ENCODE data around the gene DAZAP2. TPM values are rescaled to one million over a fixed set of nuclear protein-coding genes. Genes with fewer than 3 reads are reported as not detected.
A peak's percentile ranks its signal among the peaks of the same experiment; 100 is the strongest.

The DAZAP2 gene
- total and polyA plus RNA-seq, 2 of the 4 experiments (the other 2 are of a cell fraction), result 62.2 to 202 TPM

DNA sequence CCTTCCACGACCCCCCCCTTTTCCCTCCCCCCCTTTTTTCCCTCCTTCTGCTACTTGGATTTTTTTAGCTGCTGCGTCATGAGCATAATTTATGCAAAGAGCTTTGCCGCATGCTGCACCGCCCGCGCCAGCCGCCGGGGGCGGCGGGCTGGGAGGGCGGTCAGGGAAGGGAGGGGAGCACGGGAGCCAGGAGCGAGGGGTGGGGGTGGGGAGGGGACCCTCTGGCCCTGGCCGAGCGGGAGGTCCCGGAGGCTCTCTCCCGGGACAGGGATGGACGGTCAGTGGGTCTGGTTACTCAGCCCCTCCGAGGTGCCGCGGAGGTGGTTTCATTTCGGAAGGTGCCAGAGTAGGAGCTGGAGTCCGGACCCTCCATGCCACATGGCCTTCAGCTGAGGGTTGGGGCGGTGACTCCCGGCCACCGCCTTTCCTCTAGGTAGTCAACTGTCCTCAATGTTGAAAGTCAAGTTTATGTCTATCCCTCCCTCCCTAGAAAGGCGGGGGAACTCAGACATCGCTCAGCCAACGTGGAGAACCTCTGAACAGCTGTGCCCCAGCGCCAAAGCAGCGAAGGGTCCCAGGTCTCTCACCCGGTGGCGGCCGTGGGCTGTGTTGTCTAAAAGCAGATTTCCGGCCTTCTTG is 20.5 kb upstream of the DAZAP2 start, which contains the start of gene POU6F1:
TSS of gene POU6F1 (minus strand) at position 95 of the 639 bp plus-strand sequence. CDS start 11,226 bp downstream, outside the sequence.
- Histone ChIP-seq H2AK9ac (replicated peaks; ENCODE audit: low read depth, low read length, poor library complexity) (peak within 1 kb of the TSS; percentile 93), H3K27ac (ENCODE audit: insufficient read depth, low read length) (peak within 1 kb of the TSS; percentile 83), H3K56ac (ENCODE audit: extremely low read depth, insufficient read depth, low read length) (peak within 1 kb of the TSS; percentile 57), H2AK5ac (ENCODE audit: low read depth, low read length) (peak within 1 kb of the TSS; percentile 87), H4K91ac (ENCODE audit: insufficient read depth, low read depth, low read length) (peak within 1 kb of the TSS; percentile 92), H3K4me1 (ENCODE audit: control insufficient read depth, insufficient read depth, low read length) (peaks cover 4% of the 10 kb centered on the region), H3K14ac (replicated peaks; ENCODE audit: low read depth, low read length) (peak within 1 kb of the TSS; percentile 94), H4K20me1 (ENCODE audit: insufficient read depth, low read length) (no peaks in the 10 kb centered on the region), H3K9ac (ENCODE audit: low read depth, low read length) (peak within 1 kb of the TSS; percentile 85), H3K36me3 (ENCODE audit: control insufficient read depth, insufficient read depth, low read length) (0 out of 2 replicates have a peak, but pooled peaks cover 1% of the 10 kb centered on the region), H3K9me3 (ENCODE audit: control insufficient read depth, insufficient read depth, low read length) (no peaks in the 10 kb centered on the region), H4K5ac (ENCODE audit: low read depth, low read length) (peak within 1 kb of the TSS; percentile 74), H3K23ac (ENCODE audit: low read depth, low read length) (peak within 1 kb of the TSS; percentile 96), H3K4ac (ENCODE audit: low read depth, low read length) (peak within 1 kb of the TSS; percentile 97), H3K4me3 (ENCODE audit: insufficient read depth, low read depth, low read length) (peak within 1 kb of the TSS; percentile 77), H4K8ac (ENCODE audit: low read depth in 2 of 2, low read length in 2 of 2) (peak within 1 kb of the TSS; percentile 95 to 98), H3K4me2 (ENCODE audit: low read depth, low read length) (peak within 1 kb of the TSS; percentile 98), H3K27me3 (ENCODE audit: control insufficient read depth, insufficient read depth, low read length) (no peaks in the 10 kb centered on the region), H2BK5ac (ENCODE audit: low read depth, low read length, poor library complexity, severe bottlenecking) (peak within 1 kb of the TSS; percentile 85), H2BK15ac (ENCODE audit: low read depth, low read length) (peak within 1 kb of the TSS; percentile 87; the same call in 2 of the 3 replicates), H2BK120ac (ENCODE audit: low read depth, low read length) (peak within 1 kb of the TSS; percentile 92), H3K9me1 (ENCODE audit: insufficient read depth, low read length) (peaks cover 9% of the 10 kb centered on the region), H3K18ac (ENCODE audit: low read depth, low read length) (peak within 1 kb of the TSS; percentile 90), H2BK20ac (ENCODE audit: low read depth, low read length) (peak within 1 kb of the TSS; percentile 84), H2AFZ (replicated peaks; ENCODE audit: low read length, poor library complexity) (peak within 1 kb of the TSS; percentile 98), H3K79me1 (ENCODE audit: low read depth in 1 of 2, low read length in 2 of 2) (peaks cover 14 to 27% of the 10 kb centered on the region in 2 experiments; a peak in 3 of 4 replicates)
- peak; percentile 76 for DNase-seq
- intact Hi-C loops (cut with micrococcal nuclease), result no loop called here
- CTCF ChIA-PET, result interaction anchor here (0.6 kb wide), 1 partner anchor 120 kb away, joined by 3 read pairs; no protein-coding TSS in a partner anchor
- BruUV-seq (replicated peaks), result no TSS peak
- POLR2A ChIA-PET (ENCODE audit: unreplicated experiment), result interaction anchor here (0.6 to 0.7 kb wide), 4 partner anchors 10 to 431 kb away, joined by 3 to 14 read pairs (median 4); partner anchors contain the start of gene DAZAP2
- in situ Hi-C loops (cut with MboI; ENCODE audit: low sequenced_read_pairs), result no loop called here
- dilution Hi-C loops (cut with HindIII; ENCODE audit: low sequenced_read_pairs, unreplicated experiment), result no loop called here
- ATAC-seq (ENCODE audit: low read depth), result peak; percentile 92
- 13% methylated on average over 9 of the region's 35 CpGs; no CpG with 5 or more reads in 1 of the 2 experiments for WGBS, 2 experiments (ENCODE audit: extremely low coverage in 2 of 2, insufficient read length in 1 of 2)
- TF ChIP-seq BHLHE40 (IDR thresholded peaks at IDR 0.05; ENCODE audit: low read depth, low read length) (peak; percentile 78), POLR2A (IDR thresholded peaks at IDR 0.05; ENCODE audit: low read depth, low read length) (peak; percentile 61; the same call in 1 of the 2 replicates), MAFK (IDR thresholded peaks at IDR 0.05; ENCODE audit: low read depth, low read length) (no peak), ELK1 (IDR thresholded peaks at IDR 0.05; ENCODE audit: borderline replicate concordance, low read depth, low read length) (no peak), CTCF (conservative IDR thresholded peaks at IDR 0.05; ENCODE audit: low read depth, low read length) (peak; percentile 51), USF2 (IDR thresholded peaks at IDR 0.05; ENCODE audit: low read depth, low read length) (no peak), NFE2L2 (IDR thresholded peaks at IDR 0.05; ENCODE audit: low read depth, low read length) (no peak), RFX5 (IDR thresholded peaks at IDR 0.05; ENCODE audit: low read depth, low read length) (no peak), CHD1 (IDR thresholded peaks at IDR 0.05; ENCODE audit: low read depth, low read length) (no peak), MXI1 (IDR thresholded peaks at IDR 0.05; ENCODE audit: borderline replicate concordance, low read depth, low read length) (peak; percentile 83; the same call in 1 of the 2 replicates), SMC3 (IDR thresholded peaks at IDR 0.05; ENCODE audit: low read depth, low read length) (no peak), FOS (IDR thresholded peaks at IDR 0.05; ENCODE audit: low read depth, low read length) (0 out of 2 replicates have a peak, but pooled peaks have one; percentile 4), CEBPB (IDR thresholded peaks at IDR 0.05; ENCODE audit: low read depth, low read length) (no peak), RAD21 (IDR thresholded peaks at IDR 0.05; ENCODE audit: low read length) (no peak; the same call in 1 of the 2 replicates)
